SH-SY5Y (cell line): ENCODE measurements around the gene IER2.

ENCODE experiments used
- GATA2 ChIP-seq: IDR thresholded peaks from 2 replicates; pipeline ENCODE4 v1.6.1; 2011; ENCODE audit warnings: mild to moderate bottlenecking, low read depth, low read length
- GATA3 ChIP-seq: IDR thresholded peaks from 2 replicates; pipeline ENCODE4 v1.6.1; 2011; ENCODE audit warnings: low read depth, mild to moderate bottlenecking, low read length, moderate library complexity

DNA sequence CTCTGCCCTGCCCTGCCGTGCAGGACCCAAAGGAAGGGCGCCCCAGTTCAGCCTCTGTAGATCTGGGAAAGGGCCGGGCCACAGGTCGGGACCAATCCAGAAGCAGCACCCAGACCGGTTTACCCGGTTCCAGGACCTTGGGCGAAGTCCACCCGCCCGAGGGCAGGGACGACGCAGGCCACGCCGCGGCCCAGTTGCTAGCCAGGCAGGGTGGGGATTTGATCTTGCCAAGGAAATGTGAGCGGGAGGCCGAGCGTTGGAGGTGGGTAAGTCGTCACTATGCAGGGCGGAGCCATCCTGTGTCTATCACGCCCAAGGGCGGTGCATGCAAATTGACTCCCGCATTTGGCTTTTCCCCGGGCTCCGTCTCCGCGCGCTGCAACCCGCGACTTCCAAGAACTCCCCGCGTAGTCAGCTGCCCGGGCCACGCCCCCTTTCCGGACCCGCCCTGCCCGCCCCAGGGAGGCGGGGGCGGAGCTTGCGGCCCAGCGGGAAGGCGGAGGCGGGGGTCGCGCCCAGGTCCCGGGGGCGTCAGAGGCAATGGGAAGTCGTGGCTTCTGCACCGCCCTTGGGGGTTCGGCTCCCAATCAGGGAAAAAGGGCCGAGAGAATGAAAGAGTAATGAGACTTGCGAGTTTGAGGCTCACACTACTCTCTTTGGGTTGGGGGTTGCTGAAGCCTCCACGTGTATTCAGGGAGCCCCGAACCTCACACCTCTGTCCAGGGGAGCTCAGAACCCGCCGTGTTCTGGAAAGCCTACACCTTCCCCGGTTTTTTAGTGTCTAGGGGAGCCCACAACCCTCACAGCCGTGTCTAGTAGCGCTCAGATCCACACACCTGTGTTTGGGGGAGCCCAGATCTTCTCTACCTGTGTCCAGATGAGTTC is 12.8 kb downstream of the IER2 start:
- TF ChIP-seq GATA2, result no peak
- TF ChIP-seq GATA3, result no peak
